Fibroblast of mammary gland (primary cell): Measurements from ENCODE around the gene LRP8.

Experiments
- DNase-seq: peaks from one replicate; pipeline ENCODE4 v3.0.0-alpha.2; 2010; ENCODE audit warnings: low read depth
- H3K4me3 ChIP-seq: 2 replicates; pipeline ENCODE4 v1.5.1; 2011; ENCODE audit warnings: low read depth, mild to moderate bottlenecking, low read length, moderate library complexity; ENCODE audit not compliant: control insufficient read depth
- CTCF ChIP-seq: conservative IDR thresholded peaks from 2 replicates; pipeline ENCODE4 v1.5.1; 2011; ENCODE audit warnings: low read depth, low read length, inconsistent platforms; ENCODE audit not compliant: control insufficient read depth, insufficient read depth

LRP8 gene

DNA sequence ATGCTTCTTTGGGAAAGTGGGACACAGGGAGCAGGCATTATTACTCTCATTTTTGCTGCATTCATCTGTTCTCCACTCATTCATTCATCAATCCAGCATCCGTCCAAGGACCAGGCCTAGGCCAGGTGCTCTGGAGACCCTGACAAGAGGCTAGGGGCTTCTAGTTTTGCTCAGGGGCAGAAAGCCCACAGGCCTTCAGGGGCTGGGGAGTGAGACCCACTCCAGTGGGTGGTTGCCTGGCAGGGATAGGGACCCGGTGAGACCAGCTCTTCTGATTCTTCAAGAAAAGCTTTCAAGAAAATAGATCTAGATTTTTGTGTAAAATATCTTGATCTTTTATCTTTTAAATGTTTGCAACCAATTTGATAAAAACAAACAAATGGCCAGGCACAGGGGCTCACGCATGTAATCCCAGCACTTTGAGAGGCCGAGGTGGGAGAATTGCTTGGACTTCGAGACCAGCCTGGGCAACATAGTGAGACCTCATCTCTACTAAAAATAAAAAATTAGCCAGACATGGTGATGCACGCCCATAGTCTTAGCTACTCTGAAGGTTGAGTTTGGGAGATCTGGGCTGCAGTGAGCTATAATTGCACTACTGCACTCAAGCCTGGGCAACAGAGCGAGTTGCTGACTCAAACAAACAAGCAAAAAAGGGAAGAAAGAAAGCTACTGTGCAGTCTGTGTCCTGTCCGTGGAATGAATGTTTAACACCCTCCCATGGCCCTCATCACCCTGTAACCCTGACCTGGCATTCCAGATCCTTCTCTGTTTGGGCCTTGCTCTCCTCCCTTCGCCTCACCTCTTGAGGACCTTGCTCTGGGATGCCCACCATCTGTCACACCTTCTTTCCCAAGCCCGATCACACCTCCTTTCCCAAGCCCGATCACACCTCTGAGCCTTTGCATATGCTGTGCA lies 17.3 kb upstream of the LRP8 start:
- TF ChIP-seq CTCF: no peak
- H3K4me3 ChIP-seq: no peak overlapping the region
- DNase-seq: no peak

GRCh38 chr1:53343831-53344668 lies 16.2 kb upstream of the LRP8 start:
- TF ChIP-seq CTCF: no peak
- H3K4me3 ChIP-seq: no peak overlapping the region
- no peak for DNase-seq

- TF ChIP-seq CTCF: no peak
- DNase-seq: no peak
- no peak overlapping the region for H3K4me3 ChIP-seq
These were observed 15.0 kb upstream of the LRP8 start for GRCh38 chr1:53342735-53343470.

DNA sequence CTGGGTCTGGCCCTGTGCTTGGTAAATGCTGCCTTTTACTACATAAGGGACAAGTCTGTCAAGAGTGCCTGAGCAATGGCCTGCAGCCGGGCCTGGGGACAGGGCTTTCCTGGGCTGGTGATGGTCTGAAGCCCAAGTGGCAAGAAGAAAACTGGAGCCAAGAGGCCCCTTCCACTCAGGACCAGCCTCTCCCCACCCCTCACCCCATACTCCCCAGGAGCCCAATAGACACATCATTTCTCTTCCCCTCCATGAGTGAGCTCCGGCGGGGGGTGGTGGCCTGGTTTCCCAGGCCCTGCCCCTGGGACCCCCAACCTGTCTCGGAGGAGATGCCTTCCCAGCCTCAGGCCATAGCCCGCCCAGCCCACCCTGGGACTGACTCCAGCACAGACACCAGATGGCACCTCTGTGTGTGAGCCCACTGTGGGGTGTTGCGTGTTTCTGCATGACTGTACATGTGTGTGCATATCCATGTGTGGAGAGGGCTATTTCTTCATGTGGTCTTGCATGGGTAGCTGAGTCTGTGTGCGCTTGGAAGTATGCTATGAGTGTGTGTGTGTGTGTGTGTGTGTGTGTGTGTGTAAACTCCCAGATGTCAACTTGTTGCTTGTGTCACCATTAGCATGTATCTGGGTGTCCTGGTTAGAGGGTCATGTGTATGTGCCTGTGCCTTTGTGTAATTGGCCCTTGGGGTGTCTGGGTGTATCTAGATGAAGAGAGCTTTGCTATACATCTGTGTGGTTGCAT lies 14.3 kb upstream of the LRP8 start:
- no peak overlapping the region for H3K4me3 ChIP-seq
- TF ChIP-seq CTCF: no peak
- DNase-seq: no peak

GRCh38 chr1:53341521-53341895 lies 13.6 kb upstream of the LRP8 start:
- no peak overlapping the region for H3K4me3 ChIP-seq
- TF ChIP-seq CTCF: no peak
- no peak for DNase-seq
